GM12891 (cell line): ENCODE data around the gene TH.

Source experiments
- DNase-seq: peaks from one replicate; pipeline ENCODE4 v3.0.0; 2011; ENCODE audit warnings: low spot score; ENCODE audit not compliant: insufficient read length
- FAIRE-seq: peaks from 2 replicates; lab custom pipeline; 2011; peaks lifted over from hg19 to GRCh38; lab: Jason Lieb, UNC
- PAX5 ChIP-seq: IDR thresholded peaks from 2 replicates; pipeline ENCODE4 v1.6.1; 2011; ENCODE audit warnings: low read length, moderate library complexity, mild to moderate bottlenecking; ENCODE audit not compliant: insufficient read depth, severe bottlenecking
- POLR2A ChIP-seq: IDR thresholded peaks from 2 replicates; pipeline ENCODE4 v1.6.1; 2011; ENCODE audit warnings: low read depth, low read length, control low read depth
- POLR2AphosphoS5 ChIP-seq: IDR thresholded peaks from 2 replicates; pipeline ENCODE4 v1.6.1; 2011; ENCODE audit warnings: low read depth, low read length, control low read depth
- POU2F2 ChIP-seq: IDR thresholded peaks from 2 replicates; pipeline ENCODE4 v1.6.1; 2011; ENCODE audit warnings: low read depth, mild to moderate bottlenecking, control low read depth, low read length, moderate library complexity
- SPI1 ChIP-seq: IDR thresholded peaks from 2 replicates; pipeline ENCODE4 v1.6.1; 2011; ENCODE audit warnings: low read depth, low read length, control low read depth
- TAF1 ChIP-seq: IDR thresholded peaks from 2 replicates; pipeline ENCODE4 v1.6.1; 2011; ENCODE audit warnings: low read depth, low read length, control low read depth

TH gene

GRCh38 chr11:2137202-2138067 lies 34.2 kb downstream of the TH start:
- no peak for FAIRE-seq

DNA sequence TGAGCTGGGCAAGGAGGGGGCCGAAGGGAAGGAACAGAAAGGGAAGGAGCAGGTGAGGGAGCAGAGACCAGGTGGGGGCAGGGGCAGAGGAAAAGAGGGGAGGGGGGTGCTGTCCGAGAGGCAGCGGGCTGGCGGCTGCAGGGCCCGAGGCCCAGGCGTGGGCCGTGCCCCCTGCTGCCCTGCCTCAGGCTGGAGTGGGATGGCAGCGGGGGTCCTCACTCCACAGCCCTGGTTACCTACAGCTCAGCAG lies 34.7 kb downstream of the TH start:
- FAIRE-seq = no peak
- DNase-seq = no peak
- TF ChIP-seq PAX5 = no peak
- TF ChIP-seq SPI1 = no peak
- no peak for TF ChIP-seq POLR2A
- TF ChIP-seq POU2F2 = no peak
- TF ChIP-seq TAF1 = no peak
- no peak for TF ChIP-seq POLR2AphosphoS5

More at GRCh38 chr11:2137202-2138067, 34.2 kb downstream of the TH start:
- TF ChIP-seq TAF1 (no peak), SPI1 (no peak)
- DNase-seq = no peak

- DNase-seq = no peak
- TF ChIP-seq POLR2AphosphoS5 (no peak), PAX5 (no peak), TAF1 (no peak), POLR2A (no peak), POU2F2 (no peak), SPI1 (no peak)
- no peak for FAIRE-seq
These were observed 35.2 kb downstream of the TH start for GRCh38 chr11:2136209-2136951.

- no peak for DNase-seq
- TF ChIP-seq POLR2A (no peak), POU2F2 (no peak), SPI1 (no peak)
- FAIRE-seq = no peak
These were observed 35.9 kb downstream of the TH start for GRCh38 chr11:2135648-2136201.

DNA sequence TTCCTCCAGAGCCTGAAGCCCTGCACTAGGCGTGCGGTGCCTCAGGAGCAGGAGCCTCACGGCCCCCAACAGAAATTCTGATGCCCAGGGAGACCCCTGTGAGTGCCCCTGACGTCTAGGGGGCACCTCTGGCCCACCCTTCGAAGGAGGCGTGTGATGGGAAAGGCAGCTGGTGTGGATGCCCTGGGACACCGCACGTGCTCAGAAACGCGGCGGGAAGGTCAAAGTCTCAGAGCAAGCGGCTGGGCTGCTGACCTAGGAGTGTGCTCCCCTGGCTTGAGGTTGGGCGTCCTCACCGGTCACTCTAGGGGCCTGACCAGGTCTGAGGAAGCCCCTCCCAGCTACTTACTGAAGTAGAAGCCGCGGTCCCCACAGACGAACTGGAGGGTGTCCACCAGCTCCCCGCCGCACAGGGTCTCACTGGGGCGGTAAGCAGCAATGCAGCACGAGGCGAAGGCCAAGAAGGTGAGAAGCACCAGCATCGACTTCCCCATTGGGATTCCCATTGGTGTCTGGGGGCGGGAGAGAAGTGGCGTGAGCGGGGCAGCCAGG lies 36.5 kb downstream of the TH start:
- DNase-seq (no peak), FAIRE-seq (no peak)
- TF ChIP-seq POLR2AphosphoS5 = no peak
- no peak for TF ChIP-seq SPI1
- no peak for TF ChIP-seq POU2F2
- TF ChIP-seq POLR2A = no peak
- TF ChIP-seq TAF1 = no peak
- TF ChIP-seq PAX5 = no peak

- FAIRE-seq (no peak), DNase-seq (no peak)
- TF ChIP-seq POLR2AphosphoS5 = no peak
- TF ChIP-seq TAF1 = no peak
These were observed 37.3 kb downstream of the TH start for GRCh38 chr11:2134022-2135010.

DNA sequence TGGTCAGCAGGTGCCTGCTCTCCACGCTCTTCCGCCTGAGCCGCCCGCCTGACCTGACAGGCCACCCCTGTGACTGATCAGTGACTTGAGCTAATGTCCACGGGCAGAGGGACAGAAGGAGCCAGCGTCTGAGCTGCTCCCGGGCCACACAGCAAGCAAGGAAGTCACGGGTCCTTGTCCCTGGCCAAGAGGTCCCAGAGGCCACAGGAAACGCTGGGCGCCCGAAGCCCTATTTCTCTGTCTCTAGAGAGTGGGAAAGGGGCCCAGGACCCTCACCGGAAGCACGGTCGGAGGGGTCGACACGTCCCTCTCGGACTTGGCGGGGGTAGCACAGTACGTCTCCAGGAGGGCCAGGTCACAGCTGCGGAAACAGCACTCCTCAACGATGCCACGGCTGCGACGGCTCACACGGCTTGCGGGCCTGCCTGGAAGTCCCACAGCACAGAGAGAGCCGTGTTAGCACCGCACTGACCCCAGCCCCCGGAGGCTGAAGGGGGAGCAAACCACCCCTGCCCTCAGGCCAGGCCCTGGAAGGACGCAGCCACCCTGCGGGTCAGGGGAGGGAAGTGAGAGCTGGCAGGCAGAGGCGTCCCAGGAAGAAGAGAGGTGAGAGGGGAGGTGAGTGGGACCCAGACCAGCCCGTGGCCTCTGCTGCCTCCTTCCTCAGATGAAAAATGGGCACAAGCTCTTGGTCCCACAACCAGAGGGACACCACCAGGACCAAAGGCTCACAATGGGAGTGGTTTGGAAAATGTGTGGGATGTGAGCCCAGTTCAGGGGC lies 38.2 kb downstream of the TH start:
- FAIRE-seq (no peak), DNase-seq (no peak)
- TF ChIP-seq POLR2A (no peak), POU2F2 (no peak), SPI1 (no peak), TAF1 (no peak), POLR2AphosphoS5 (no peak), PAX5 (no peak)

GRCh38 chr11:2132874-2133240 lies 38.8 kb downstream of the TH start:
- DNase-seq = no peak
- TF ChIP-seq TAF1 = no peak
- FAIRE-seq = no peak

DNA sequence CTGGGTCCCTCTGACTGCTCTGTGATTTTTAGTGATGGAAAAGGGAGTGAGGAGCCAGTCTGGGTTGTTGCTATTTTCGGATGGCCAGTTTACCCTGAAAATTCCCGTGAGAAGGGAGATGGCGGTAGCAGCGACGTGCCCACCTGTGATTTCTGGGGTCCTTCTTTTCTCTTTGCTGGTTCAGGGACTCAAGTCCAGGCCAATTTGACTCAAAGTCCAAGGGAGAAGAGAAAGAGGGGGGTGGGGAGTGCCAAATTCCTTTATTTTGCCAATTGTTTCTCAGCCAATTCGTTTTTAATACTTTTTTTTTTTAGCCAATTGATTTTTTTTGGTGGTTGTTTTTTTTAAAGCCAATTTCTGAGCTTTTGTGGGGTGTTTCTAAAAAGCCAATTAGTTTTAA lies 39.4 kb downstream of the TH start:
- DNase-seq (no peak), FAIRE-seq (no peak)
- no peak for TF ChIP-seq PAX5
- no peak for TF ChIP-seq POLR2AphosphoS5
- TF ChIP-seq TAF1 = no peak
- no peak for TF ChIP-seq SPI1
- no peak for TF ChIP-seq POU2F2
- no peak for TF ChIP-seq POLR2A
